Suppressor macrophage treated with lipopolysaccharide for 1 hour (primary cell): ENCODE measurements around the gene GOSR1.
"Not testable (repeated sequence)": the region's sequence is repeated elsewhere in the genome, so short reads cannot be mapped to it uniquely, and the experiment has no call there.

Experiments used
- DNase-seq, 3 donors: peaks; one replicate each; pipeline ENCODE4 v3.0.0-alpha.2; 2020 to 2022

The GOSR1 gene

GRCh38 chr17:30547778-30548573 lies 70.8 kb downstream of the GOSR1 start:
- no peak for DNase-seq

DNA sequence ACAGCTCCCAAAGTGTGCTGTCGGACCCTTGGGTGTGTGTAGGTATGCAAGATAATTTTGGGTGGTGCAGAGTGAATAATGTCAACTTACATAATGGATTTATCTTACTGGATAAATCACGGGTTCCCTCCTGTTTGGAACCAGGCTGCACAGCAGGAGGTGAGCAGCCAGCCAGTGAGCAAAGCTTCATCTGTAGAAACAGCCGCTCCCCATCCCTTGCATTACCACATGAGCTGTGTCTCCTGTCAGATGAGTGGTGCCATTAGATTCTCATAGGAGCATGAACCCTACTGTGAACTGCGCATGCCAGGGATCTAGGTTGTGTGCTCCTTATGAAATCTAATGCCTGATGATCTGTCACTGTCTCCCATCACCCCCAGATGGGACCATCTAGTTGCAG lies 72.0 kb downstream of the GOSR1 start:
- not testable (repeated sequence) for DNase-seq

DNA sequence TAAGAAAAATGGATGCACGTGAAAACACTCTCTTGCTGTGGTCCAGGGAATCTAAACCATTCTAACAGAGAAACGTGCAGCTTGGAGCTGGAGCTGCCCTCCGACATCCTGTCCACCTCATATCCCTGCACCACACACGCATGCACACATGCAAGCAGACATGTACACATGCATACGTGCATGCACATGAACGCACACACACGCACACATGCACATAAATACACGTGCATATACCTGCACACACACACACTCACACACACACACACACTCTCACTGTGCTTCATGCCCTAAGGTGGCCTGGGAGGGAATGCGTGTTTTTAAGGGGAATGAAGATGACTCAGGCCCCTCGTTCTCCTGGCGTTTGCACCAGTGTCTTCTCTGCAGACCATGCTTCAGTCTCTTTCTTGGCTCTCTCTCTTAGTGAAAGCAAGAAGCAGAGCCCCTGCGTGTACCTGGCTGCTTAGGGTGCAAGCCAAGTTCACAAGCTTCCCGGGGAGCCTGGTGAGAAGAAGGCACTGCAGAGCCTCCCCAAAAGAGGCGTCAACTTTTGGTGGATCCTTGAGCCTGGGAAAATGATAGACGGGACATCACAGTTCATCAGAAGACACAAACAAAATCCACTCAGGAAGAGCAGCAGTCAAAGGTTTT lies 72.8 kb downstream of the GOSR1 start:
- DNase-seq = no peak

- peak; percentile 23 to 36 (median 27) for DNase-seq
Measured at GRCh38 chr17:30550512-30551273, 73.5 kb downstream of the GOSR1 start.

GRCh38 chr17:30551274-30551995 lies 74.2 kb downstream of the GOSR1 start:
- not testable (repeated sequence) for DNase-seq

DNA sequence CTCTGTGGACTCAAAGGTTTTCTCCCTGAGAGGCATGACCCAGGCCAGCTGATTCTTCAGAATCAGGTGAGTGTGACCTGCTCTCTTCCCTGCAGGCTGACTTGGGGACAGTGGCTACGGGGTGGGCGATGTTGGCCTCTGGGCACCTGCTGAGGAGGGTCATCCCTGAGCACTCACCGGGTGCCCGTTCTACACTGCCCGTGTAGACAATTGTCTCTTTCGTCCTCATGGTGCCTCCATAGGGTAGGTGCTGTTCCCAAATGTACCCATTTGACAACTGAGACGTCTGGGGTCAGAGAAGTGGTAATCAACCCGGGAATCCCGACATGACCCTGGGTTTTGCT lies 74.8 kb downstream of the GOSR1 start:
- DNase-seq = no peak

DNA sequence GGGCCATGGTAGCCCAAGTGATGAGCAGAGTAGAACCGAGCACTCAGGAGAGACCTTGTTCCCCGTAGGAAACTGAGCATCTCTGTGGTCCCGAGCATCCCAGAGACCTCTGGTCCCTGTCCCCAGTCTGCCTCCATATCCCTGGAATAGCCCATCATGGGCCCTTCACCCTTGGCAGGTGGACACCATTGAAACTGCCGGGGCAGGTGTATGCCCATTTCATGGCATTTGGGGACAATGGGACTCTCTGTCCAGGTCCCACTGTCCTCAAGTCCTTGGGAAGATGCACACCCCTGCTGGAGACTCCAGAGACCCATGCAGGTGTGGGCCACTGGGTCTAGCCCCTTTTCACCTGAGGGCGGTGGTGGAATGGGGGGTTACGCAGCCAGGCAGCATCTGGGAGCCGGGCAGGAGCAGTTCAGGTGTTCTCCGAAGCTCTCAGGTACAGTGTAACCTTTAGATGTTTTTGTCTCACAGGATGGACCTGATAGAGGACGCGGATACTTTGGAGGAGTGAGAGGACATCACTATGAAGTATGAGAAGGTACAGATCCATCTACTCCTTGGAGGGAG lies 75.9 kb downstream of the GOSR1 start:
- DNase-seq = no peak

- not testable (repeated sequence) for DNase-seq
Measured at GRCh38 chr17:30553823-30554440, 76.7 kb downstream of the GOSR1 start.

GRCh38 chr17:30554839-30555751 lies 77.9 kb downstream of the GOSR1 start:
- no peak for DNase-seq

DNA sequence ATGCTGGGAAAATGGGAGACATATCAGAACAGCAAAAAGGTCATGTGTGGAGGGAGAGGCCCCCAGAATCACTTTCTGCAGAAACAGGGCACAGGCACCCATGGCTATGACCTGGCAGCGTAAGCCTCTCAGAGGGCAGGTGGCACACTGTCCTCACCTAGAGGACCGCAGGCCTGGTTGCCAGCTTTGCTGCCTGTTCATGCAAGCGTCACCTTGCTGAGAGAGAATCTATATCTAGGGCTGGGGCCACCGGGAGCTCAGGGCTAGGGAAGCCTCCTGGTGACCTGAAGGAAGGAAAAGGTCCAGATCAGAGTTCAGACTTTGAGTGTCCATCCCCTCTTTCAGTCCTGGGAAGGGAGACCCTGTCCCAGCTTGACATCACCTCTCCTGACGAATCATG lies 78.7 kb downstream of the GOSR1 start:
- no peak for DNase-seq

- no peak for DNase-seq
Measured at GRCh38 chr17:30556374-30557332, 79.4 kb downstream of the GOSR1 start.

DNA sequence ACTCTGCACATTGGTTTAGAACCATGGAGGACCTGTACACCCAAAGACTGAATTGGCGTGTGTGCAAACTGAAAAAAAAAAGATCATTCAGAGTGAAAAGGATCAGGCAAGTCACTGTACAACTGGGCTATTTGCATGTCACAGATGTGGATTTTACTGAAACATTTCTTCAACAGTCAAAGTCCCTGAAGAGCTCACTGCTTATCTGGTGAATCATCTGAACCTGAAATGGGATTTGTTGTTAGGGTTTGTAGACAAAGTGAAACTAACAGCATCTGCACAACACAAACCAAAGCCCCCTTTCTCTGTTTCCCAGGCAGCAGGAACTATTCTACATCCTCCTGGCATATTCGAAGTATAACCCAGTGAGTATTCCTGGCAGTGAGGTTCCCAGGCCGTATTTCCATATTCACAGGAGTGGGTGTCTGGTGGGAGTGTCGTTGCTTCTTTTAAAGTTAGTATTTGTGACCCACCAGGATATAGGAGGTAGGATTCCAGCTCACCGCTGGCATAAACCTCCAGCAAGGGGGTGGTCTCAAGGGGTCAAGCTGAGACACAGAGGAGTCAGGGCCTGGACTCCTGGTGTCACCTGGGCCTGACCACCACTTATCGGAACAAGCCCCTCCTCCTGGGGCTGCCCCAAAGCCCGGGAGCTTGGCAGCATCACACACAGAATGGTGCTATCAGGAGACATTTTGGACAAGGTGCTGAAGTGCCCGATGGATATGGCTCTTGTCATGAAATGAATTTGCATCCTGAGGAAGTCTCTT lies 80.9 kb downstream of the GOSR1 start:
- DNase-seq = no peak

- DNase-seq = no peak
Measured at GRCh38 chr17:30558686-30559545, 81.7 kb downstream of the GOSR1 start.

GRCh38 chr17:30559656-30560055 lies 82.4 kb downstream of the GOSR1 start:
- DNase-seq = no peak

- DNase-seq = not testable (repeated sequence)
Measured at GRCh38 chr17:30560117-30561026, 83.2 kb downstream of the GOSR1 start.

DNA sequence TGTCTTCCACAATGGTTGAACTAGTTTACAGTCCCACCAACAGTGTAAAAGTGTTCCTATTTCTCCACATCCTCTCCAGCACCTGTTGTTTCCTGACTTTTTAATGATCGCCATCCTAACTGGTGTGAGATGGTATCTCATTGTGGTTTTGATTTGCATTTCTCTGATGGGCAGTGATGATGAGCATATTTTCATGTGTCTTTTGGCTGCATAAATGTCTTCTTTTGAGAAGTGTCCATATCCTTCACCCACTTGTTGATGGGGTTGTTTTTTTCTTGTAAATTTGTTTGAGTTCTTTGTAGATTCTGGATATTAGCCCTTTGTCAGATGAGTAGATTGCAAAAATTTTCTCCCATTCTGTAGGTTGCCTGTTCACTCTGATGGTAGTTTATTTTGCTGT lies 84.6 kb downstream of the GOSR1 start:
- DNase-seq = not testable (repeated sequence)
